Common myeloid progenitor, CD34-positive (primary cell): ENCODE data around the gene OR2T5.
"Not testable (repeated sequence)": the region's sequence is repeated elsewhere in the genome, so short reads cannot be mapped to it uniquely, and the experiment has no call there.

Experiments used
- CTCF ChIA-PET: fragments of 350-600 bp; sonication (Branson Sonifier 250); formaldehyde crosslinking; loops from one replicate; lab custom pipeline; 2021; ENCODE audit warnings: antibody characterized with exemption; lab: Charles Lee
- POLR2A ChIA-PET: fragments of 350-600 bp; sonication (Branson Sonifier 250); formaldehyde crosslinking; loops from one replicate; lab custom pipeline; 2021; ENCODE audit warnings: antibody characterized with exemption; lab: Charles Lee
- DNase-seq, 3 donors: peaks; one replicate each; pipeline versions ENCODE4 v3.0.0 to v3.0.0-alpha.2; 2013
- H3K27ac ChIP-seq, 2 experiments: 1 replicate in 1 of 2; 2 replicates in 1 of 2; pipeline ENCODE4 v1.7.0; 2013; ENCODE audit warnings: inconsistent platforms in 2 of 2, low read length in 2 of 2, mild to moderate bottlenecking in 2 of 2, low read depth in 1 of 2, moderate library complexity in 1 of 2; ENCODE audit not compliant: severe bottlenecking in 2 of 2, insufficient read depth in 1 of 2, poor library complexity in 1 of 2
- H3K27me3 ChIP-seq, 5 experiments: replicated peaks in 2 of 5; 1 replicate in 3 of 5; 2 replicates in 2 of 5; pipeline versions ENCODE4 v1.6.1 to v1.7.0; 2013; ENCODE audit warnings: low read length in 4 of 5, mild to moderate bottlenecking in 2 of 5, moderate library complexity in 2 of 5, inconsistent platforms in 1 of 5; ENCODE audit not compliant: insufficient read depth in 5 of 5, control insufficient read depth in 4 of 5
- H3K36me3 ChIP-seq, 4 experiments: 1 replicate in 2 of 4; 2 replicates in 2 of 4; pipeline versions ENCODE4 v1.6.1 to v1.7.0; 2013; ENCODE audit warnings: low read length in 3 of 4, control low read depth in 1 of 4, mild to moderate bottlenecking in 1 of 4; ENCODE audit not compliant: control insufficient read depth in 4 of 4, insufficient read depth in 4 of 4
- H3K4me1 ChIP-seq, 4 experiments: 1 replicate in 3 of 4; 2 replicates in 1 of 4; pipeline versions ENCODE4 v1.6.1 to v1.7.1; 2013; ENCODE audit warnings: low read length in 3 of 4, mild to moderate bottlenecking in 3 of 4, control low read depth in 1 of 4, inconsistent platforms in 1 of 4, moderate library complexity in 1 of 4; ENCODE audit not compliant: control insufficient read depth in 4 of 4, insufficient read depth in 4 of 4; ENCODE audit errors: control extremely low read depth in 1 of 4
- H3K4me3 ChIP-seq, 7 experiments: 1 replicate in 4 of 7; 2 replicates in 3 of 7; pipeline versions ENCODE4 v1.5.1 to v1.7.0; 2013; ENCODE audit warnings: mild to moderate bottlenecking in 7 of 7, low read length in 6 of 7, moderate library complexity in 6 of 7, inconsistent platforms in 2 of 7, low read depth in 2 of 7, control low read depth in 1 of 7; ENCODE audit not compliant: insufficient read depth in 4 of 7, control insufficient read depth in 1 of 7; ENCODE audit errors: extremely low read depth in 1 of 7
- H3K9me3 ChIP-seq, 5 experiments: 1 replicate in 4 of 5; 2 replicates in 1 of 5; pipeline versions ENCODE4 v1.6.1 to v1.7.1; 2013; ENCODE audit warnings: low read length in 4 of 5, mild to moderate bottlenecking in 2 of 5, inconsistent platforms in 1 of 5, low read depth in 1 of 5, moderate library complexity in 1 of 5; ENCODE audit not compliant: control insufficient read depth in 4 of 5, insufficient read depth in 2 of 5; ENCODE audit errors: control extremely low read depth in 1 of 5
- WGBS: methylation state at CpG from one replicate; pipeline ENCODE4 v1.1.5; 2013; ENCODE audit not compliant: insufficient coverage; 5-methylcytosine and 5-hydroxymethylcytosine counted together

Gene OR2T5

DNA sequence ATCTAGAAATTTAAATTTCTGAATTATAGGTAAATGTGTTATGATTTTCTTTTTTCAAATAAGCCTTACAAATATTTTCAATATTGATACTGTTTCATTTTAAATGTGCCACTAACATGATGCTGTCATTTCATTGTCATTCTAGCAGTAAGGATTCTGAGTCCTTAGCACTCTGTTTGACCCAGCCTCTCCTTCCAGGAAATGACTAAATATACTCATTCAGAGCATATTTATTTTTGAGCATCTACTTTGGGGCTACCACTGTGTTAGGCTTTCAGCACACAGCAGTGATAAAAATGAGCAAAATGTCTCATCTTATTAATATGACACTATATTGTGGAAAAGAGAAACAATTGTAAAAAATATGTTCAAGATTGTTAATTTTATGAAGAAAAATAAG is 21.8 kb downstream of the OR2T5 start:
- H3K9me3 ChIP-seq, CTCF ChIA-PET, DNase-seq, POLR2A ChIA-PET, H3K27me3 ChIP-seq, H3K4me3 ChIP-seq, H3K4me1 ChIP-seq, H3K36me3 ChIP-seq, H3K27ac ChIP-seq: not testable (repeated sequence)

DNA sequence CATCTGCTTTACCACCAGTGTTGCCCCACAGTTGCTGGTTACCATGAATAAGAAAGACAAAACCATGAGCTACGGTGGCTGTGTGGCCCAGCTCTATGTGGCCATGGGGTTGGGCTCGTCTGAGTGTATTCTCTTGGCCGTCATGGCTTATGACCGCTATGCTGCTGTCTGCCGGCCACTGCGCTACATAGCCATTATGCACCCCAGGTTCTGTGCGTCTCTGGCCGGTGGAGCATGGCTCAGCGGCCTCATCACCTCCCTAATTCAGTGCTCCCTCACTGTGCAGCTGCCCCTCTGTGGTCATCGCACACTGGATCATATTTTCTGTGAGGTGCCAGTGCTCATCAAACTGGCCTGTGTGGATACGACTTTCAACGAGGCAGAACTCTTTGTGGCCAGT is 33.5 kb downstream of the OR2T5 start:
- 97% methylated on average over 12 of the region's 12 CpGs for WGBS
- Histone ChIP-seq H3K27ac (no peak overlapping the region), H3K27me3 (no peaks in the 10 kb centered on the region), H3K4me1 (no peaks in the 10 kb centered on the region), H3K4me3 (no peak overlapping the region), H3K9me3 (peaks cover 0 to 3% (median 0%) of the 10 kb centered on the region in 5 experiments), H3K36me3 (no peaks in the 10 kb centered on the region)
- ChIA-PET CTCF (no interaction called here), POLR2A (no interaction called here)
- DNase-seq: no peak

DNA sequence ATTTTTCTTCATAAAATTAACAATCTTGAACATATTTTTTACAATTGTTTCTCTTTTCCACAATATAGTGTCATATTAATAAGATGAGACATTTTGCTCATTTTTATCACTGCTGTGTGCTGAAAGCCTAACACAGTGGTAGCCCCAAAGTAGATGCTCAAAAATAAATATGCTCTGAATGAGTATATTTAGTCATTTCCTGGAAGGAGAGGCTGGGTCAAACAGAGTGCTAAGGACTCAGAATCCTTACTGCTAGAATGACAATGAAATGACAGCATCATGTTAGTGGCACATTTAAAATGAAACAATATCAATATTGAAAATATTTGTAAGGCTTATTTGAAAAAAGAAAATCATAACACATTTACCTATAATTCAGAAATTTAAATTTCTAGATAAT is 49.1 kb downstream of the OR2T5 start:
- DNase-seq, H3K9me3 ChIP-seq, H3K27ac ChIP-seq, H3K4me3 ChIP-seq, POLR2A ChIA-PET, H3K27me3 ChIP-seq, CTCF ChIA-PET, H3K36me3 ChIP-seq, H3K4me1 ChIP-seq: not testable (repeated sequence)
